ENCODE results near the gene HMCN1. TPM values are rescaled to one million over a fixed set of nuclear protein-coding genes. Genes with fewer than 3 reads are reported as not detected.
"Not testable (repeated sequence)": the region's sequence is repeated elsewhere in the genome, so short reads cannot be mapped to it uniquely, and the experiment has no call there.

Gene HMCN1
- total RNA-seq, 1 donor from 2014 or later = 22.2 TPM

DNA sequence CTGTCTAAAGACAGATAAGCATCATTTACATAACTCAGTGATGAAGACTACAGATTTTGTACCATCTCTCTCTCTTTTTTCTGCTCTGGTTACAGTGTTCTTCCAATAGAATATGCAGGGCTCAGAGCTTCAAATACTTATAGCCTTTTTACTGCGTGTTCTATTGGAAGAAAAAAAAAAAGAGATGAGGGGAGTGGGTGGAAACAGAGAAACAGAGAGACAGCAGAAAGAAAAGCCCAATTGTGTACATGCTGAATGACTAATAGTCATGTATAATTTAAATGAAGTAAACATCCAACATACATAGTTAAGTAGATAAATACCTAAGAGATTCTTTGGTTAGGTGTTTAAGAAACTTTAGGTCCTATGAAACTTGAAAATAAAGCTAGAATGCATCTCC is 151.9 kb downstream of the HMCN1 start:
- Mint-ChIP-seq H3K4me1 (ENCODE audit: unreplicated experiment) (no peaks in the 10 kb centered on the region), H3K4me3 (ENCODE audit: unreplicated experiment) (no peak overlapping the region), H3K36me3 (ENCODE audit: low read depth, unreplicated experiment) (no peaks in the 10 kb centered on the region), H3K27me3 (ENCODE audit: unreplicated experiment) (no peaks in the 10 kb centered on the region), H3K9me3 (ENCODE audit: unreplicated experiment) (no peaks in the 10 kb centered on the region), H3K27ac (ENCODE audit: unreplicated experiment) (no peak overlapping the region)
- TF ChIP-seq, protein P1, sequence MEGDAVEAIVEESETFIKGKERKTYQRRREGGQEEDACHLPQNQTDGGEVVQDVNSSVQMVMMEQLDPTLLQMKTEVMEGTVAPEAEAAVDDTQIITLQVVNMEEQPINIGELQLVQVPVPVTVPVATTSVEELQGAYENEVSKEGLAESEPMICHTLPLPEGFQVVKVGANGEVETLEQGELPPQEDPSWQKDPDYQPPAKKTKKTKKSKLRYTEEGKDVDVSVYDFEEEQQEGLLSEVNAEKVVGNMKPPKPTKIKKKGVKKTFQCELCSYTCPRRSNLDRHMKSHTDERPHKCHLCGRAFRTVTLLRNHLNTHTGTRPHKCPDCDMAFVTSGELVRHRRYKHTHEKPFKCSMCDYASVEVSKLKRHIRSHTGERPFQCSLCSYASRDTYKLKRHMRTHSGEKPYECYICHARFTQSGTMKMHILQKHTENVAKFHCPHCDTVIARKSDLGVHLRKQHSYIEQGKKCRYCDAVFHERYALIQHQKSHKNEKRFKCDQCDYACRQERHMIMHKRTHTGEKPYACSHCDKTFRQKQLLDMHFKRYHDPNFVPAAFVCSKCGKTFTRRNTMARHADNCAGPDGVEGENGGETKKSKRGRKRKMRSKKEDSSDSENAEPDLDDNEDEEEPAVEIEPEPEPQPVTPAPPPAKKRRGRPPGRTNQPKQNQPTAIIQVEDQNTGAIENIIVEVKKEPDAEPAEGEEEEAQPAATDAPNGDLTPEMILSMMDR (IDR thresholded peaks at IDR 0.05; ENCODE audit: unreplicated experiment) = no peak
- DNase-seq (ENCODE audit: low spot score) = no peak

DNA sequence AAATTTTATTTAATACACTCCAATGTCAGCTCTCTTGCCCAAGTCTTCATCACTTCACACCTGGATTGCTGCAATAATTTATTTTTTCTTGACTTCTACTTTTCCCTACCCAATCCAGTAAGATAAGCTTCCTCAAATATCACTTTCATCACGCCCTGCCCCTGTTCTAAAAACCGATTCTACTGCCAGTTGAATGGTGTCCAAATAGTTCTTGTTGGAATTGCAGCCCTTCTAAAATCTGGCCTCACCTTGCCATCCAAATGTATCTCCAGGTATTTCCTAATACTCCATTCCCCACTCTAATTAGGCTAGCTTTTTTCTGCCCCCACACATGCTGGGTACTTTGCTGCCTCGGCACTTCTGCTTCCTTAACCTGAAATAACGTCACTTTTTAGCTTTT is 152.5 kb downstream of the HMCN1 start:
- no peaks in the 10 kb centered on the region for H3K9me3 Mint-ChIP-seq (ENCODE audit: unreplicated experiment)
- no peak overlapping the region for H3K27ac Mint-ChIP-seq (ENCODE audit: unreplicated experiment)
- TF ChIP-seq, protein P1 (IDR thresholded peaks at IDR 0.05; ENCODE audit: unreplicated experiment) = no peak
- H3K4me1 Mint-ChIP-seq (ENCODE audit: unreplicated experiment) = no peaks in the 10 kb centered on the region
- H3K36me3 Mint-ChIP-seq (ENCODE audit: low read depth, unreplicated experiment) = no peaks in the 10 kb centered on the region
- no peaks in the 10 kb centered on the region for H3K27me3 Mint-ChIP-seq (ENCODE audit: unreplicated experiment)
- no peak for DNase-seq (ENCODE audit: low spot score)
- H3K4me3 Mint-ChIP-seq (ENCODE audit: unreplicated experiment) = no peak overlapping the region

DNA sequence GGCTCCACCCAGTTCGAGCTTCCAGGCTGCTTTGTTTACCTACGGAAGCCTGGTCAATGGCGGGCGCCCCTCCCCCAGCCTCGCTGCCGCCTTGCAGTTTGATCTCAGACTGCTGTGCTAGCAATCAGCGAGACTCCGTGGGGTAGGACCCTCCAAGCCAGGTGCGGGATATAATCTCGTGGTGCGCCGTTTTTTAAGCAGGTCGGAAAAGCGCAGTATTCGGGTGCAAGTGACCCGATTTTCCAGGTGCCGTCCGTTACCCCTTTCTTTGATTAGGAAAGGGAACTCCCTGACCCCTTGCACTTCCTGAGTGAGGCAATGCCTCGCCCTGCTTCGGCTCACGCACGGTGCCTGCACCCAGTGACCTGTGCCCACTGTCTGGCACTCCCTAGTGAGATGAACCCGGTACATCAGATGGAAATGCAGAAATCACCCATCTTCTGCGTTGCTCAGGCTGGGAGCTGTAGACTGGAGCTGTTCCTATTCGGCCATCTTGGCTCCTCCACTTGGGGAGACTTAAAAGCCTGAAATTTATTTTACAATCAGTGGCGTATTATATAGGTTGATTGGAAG is 158.7 kb downstream of the HMCN1 start:
- H3K9me3 Mint-ChIP-seq (ENCODE audit: unreplicated experiment); H3K27me3 Mint-ChIP-seq (ENCODE audit: unreplicated experiment): not testable (repeated sequence)

DNA sequence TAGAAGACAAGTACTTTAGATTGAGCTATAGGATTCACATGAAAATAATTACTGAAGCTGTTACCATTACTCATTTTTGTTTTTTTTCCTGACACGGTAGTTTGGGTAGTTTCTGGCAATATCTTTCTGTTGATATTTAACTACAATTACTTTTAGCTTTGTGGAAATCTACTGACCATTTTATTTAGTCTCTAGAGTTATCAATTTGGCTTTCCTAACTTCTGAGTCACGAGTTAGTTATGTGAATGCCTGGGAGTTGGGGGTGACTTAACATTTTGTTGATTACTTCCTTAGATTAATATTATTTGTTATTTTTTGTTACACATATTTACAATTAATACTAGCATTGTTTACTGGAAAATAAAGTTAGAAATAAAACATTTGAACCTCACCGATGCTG is 160.6 kb downstream of the HMCN1 start:
- DNase-seq (ENCODE audit: low spot score) = no peak
- TF ChIP-seq, protein P1 (IDR thresholded peaks at IDR 0.05; ENCODE audit: unreplicated experiment) = no peak
- H3K4me1 Mint-ChIP-seq (ENCODE audit: unreplicated experiment) = peaks cover 6% of the 10 kb centered on the region
- H3K27ac Mint-ChIP-seq (ENCODE audit: unreplicated experiment) = no peak overlapping the region
- no peaks in the 10 kb centered on the region for H3K36me3 Mint-ChIP-seq (ENCODE audit: low read depth, unreplicated experiment)
- H3K9me3 Mint-ChIP-seq (ENCODE audit: unreplicated experiment) = no peaks in the 10 kb centered on the region
- no peak overlapping the region for H3K4me3 Mint-ChIP-seq (ENCODE audit: unreplicated experiment)
- no peaks in the 10 kb centered on the region for H3K27me3 Mint-ChIP-seq (ENCODE audit: unreplicated experiment)

More for the DNA sequence above, 158.7 kb downstream of the HMCN1 start:
- H3K4me3 Mint-ChIP-seq (ENCODE audit: unreplicated experiment); H3K36me3 Mint-ChIP-seq (ENCODE audit: low read depth, unreplicated experiment); H3K27ac Mint-ChIP-seq (ENCODE audit: unreplicated experiment); DNase-seq (ENCODE audit: low spot score); H3K4me1 Mint-ChIP-seq (ENCODE audit: unreplicated experiment): not testable (repeated sequence)

DNA sequence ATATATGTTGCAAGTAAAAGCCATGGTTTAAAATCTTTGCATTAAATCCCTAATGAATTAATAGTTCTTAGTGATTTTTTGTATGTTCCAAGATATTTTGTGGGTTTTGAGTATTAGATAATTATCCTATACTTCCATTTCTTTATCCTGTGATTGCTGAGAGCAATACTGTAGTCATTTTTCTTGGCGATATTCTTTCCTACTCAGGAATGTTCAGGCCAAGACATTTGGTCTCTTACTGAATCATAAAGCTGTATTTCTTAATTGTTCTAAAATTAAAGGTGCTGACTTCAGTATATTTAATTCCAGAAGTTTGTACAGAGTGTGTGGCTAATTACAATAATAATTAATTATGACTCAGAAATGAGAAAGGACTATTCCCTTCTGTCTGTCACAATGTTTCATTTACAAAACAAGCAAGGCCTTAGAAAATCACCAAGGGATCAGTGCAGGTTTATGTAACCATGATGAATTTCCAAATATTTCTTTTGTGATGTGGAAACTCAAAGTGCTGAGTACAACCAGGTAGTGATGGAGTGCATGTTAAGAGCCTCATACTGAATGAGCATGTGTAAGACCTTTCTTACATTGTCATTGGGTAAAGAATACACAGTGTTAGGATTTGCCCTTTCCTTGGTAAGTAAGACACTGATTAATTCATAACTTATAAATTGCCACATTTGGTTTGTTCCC is 161.2 kb downstream of the HMCN1 start:
- Mint-ChIP-seq H3K27ac (ENCODE audit: unreplicated experiment) (no peak overlapping the region), H3K4me1 (ENCODE audit: unreplicated experiment) (peaks cover 6% of the 10 kb centered on the region), H3K4me3 (ENCODE audit: unreplicated experiment) (no peak overlapping the region)

More for the DNA sequence above, 161.2 kb downstream of the HMCN1 start:
- no peaks in the 10 kb centered on the region for H3K27me3 Mint-ChIP-seq (ENCODE audit: unreplicated experiment)
- no peak for DNase-seq (ENCODE audit: low spot score)
- no peaks in the 10 kb centered on the region for H3K9me3 Mint-ChIP-seq (ENCODE audit: unreplicated experiment)
- TF ChIP-seq, protein P1 (IDR thresholded peaks at IDR 0.05; ENCODE audit: unreplicated experiment) = no peak
- H3K36me3 Mint-ChIP-seq (ENCODE audit: low read depth, unreplicated experiment) = no peaks in the 10 kb centered on the region

Data from endothelial cell (in vitro differentiated cells).